HG02884 (cell line): ENCODE data around the gene SFMBT2.

Source experiments
- ATAC-seq: cut with Tn5 transposase; IDR thresholded peaks from one replicate; pipeline ENCODE4 v1.9.1; 2021; ENCODE audit warnings: mild to moderate bottlenecking, moderate library complexity; ENCODE audit not compliant: unreplicated experiment

The SFMBT2 gene

GRCh38 chr10:7117806-7118674 lies 292.8 kb downstream of the SFMBT2 start:
- ATAC-seq, result no peak

- no peak for ATAC-seq
Measured at GRCh38 chr10:7117177-7117799, 293.5 kb downstream of the SFMBT2 start.

GRCh38 chr10:7111561-7111960 lies 299.3 kb downstream of the SFMBT2 start:
- no peak for ATAC-seq

GRCh38 chr10:7111089-7111488 lies 299.7 kb downstream of the SFMBT2 start:
- no peak for ATAC-seq
